Activated CD4-positive, CD25-positive, alpha-beta regulatory T cell (primary cell): ENCODE measurements around the gene CRB2.

Source experiments
- DNase-seq, 4 experiments: peaks; one replicate each; lab custom pipeline; 2025; lab: John Stamatoyannopoulos, UW

CRB2 gene

GRCh38 chr9:123402981-123403509 lies 47.0 kb downstream of the CRB2 start:
- no peak for DNase-seq

- no peak for DNase-seq
Observed at GRCh38 chr9:123406016-123406415, 50.0 kb downstream of the CRB2 start.

- no peak for DNase-seq
Observed at GRCh38 chr9:123406691-123407216, 50.8 kb downstream of the CRB2 start.

- no peak for DNase-seq
Observed at GRCh38 chr9:123407217-123407851, 51.3 kb downstream of the CRB2 start.

- no peak for DNase-seq
Observed at GRCh38 chr9:123408313-123409262, 52.6 kb downstream of the CRB2 start.

GRCh38 chr9:123410281-123410910 lies 54.4 kb downstream of the CRB2 start:
- no peak for DNase-seq

- no peak for DNase-seq
Observed at GRCh38 chr9:123411191-123411590, 55.2 kb downstream of the CRB2 start.

GRCh38 chr9:123411636-123412035 lies 55.6 kb downstream of the CRB2 start:
- no peak for DNase-seq

GRCh38 chr9:123412171-123412820 lies 56.3 kb downstream of the CRB2 start:
- DNase-seq, result no peak

- no peak for DNase-seq
Observed at GRCh38 chr9:123414204-123414603, 58.2 kb downstream of the CRB2 start.

GRCh38 chr9:123414936-123415930 lies 59.2 kb downstream of the CRB2 start:
- DNase-seq, result no peak

- DNase-seq, result no peak
Observed at GRCh38 chr9:123416176-123416575, 60.2 kb downstream of the CRB2 start.

- no peak for DNase-seq
Observed at GRCh38 chr9:123417289-123418051, 61.5 kb downstream of the CRB2 start.

GRCh38 chr9:123418052-123418430 lies 62.0 kb downstream of the CRB2 start:
- DNase-seq, result no peak

GRCh38 chr9:123418506-123418905 lies 62.5 kb downstream of the CRB2 start:
- DNase-seq, result no peak

GRCh38 chr9:123419091-123419490 lies 63.1 kb downstream of the CRB2 start:
- DNase-seq, result no peak

- no peak for DNase-seq
Observed at GRCh38 chr9:123419721-123420591, 64.0 kb downstream of the CRB2 start.

GRCh38 chr9:123420592-123421111 lies 64.7 kb downstream of the CRB2 start:
- DNase-seq, result no peak

GRCh38 chr9:123421186-123421585 lies 65.2 kb downstream of the CRB2 start:
- no peak for DNase-seq
